ENCODE results near the gene STK17B. TPM values are rescaled to one million over a fixed set of nuclear protein-coding genes. Genes with fewer than 3 reads are reported as not detected.

The STK17B gene
- total and polyA plus RNA-seq, 9 of the 15 experiments (the other 6 are each of a cell fraction or from before 2014, with no cell fraction given): 2.3 to 17.7 (median 8.5) TPM

GRCh38 chr2:196177124-196177523 lies 5.7 kb upstream of the STK17B start (continued):
- TF ChIP-seq ZBTB11 (CRISPR knock-in tag; IDR thresholded peaks at IDR 0.05): peak in 1 of 3 experiments; percentile 43; a peak in 1 of 6 replicates
- no peak for TF ChIP-seq ZBTB26 (CRISPR knock-in tag; IDR thresholded peaks at IDR 0.05)
- peak; percentile 72 for TF ChIP-seq FOSL1 (tag; conservative IDR thresholded peaks at IDR 0.05)
- no peak for TF ChIP-seq RFX1 (IDR thresholded peaks at IDR 0.05)
- peak; percentile 89 for TF ChIP-seq NFIC (IDR thresholded peaks at IDR 0.05)
- TF ChIP-seq ZNF449 (CRISPR knock-in tag; IDR thresholded peaks at IDR 0.05): no peak
- no peak for TF ChIP-seq TAF15 (IDR thresholded peaks at IDR 0.05; ENCODE audit: low read depth, low read length)
- TF ChIP-seq CREB1 (IDR thresholded peaks at IDR 0.05): peak; percentile 55; the same call in 1 of the 2 replicates
- no peak for TF ChIP-seq CREB1 (CRISPR knock-in tag; IDR thresholded peaks at IDR 0.05)
- no peak for TF ChIP-seq RFX7 (CRISPR knock-in tag; IDR thresholded peaks at IDR 0.05)
- TF ChIP-seq MECOM (CRISPR knock-in tag; IDR thresholded peaks at IDR 0.05): peak; percentile 45; the same call in 1 of the 2 replicates
- TF ChIP-seq SLC30A9 (CRISPR knock-in tag; IDR thresholded peaks at IDR 0.05): no peak
- TF ChIP-seq HSF4 (CRISPR knock-in tag; IDR thresholded peaks at IDR 0.05; ENCODE audit: borderline replicate concordance): no peak
- no peak for TF ChIP-seq MTF1 (CRISPR knock-in tag; IDR thresholded peaks at IDR 0.05; ENCODE audit: borderline replicate concordance)
- no peak for TF ChIP-seq SMC3 (conservative IDR thresholded peaks at IDR 0.05; ENCODE audit: insufficient read depth, low read depth, low read length)
- no peak for TF ChIP-seq ZNF24 (IDR thresholded peaks at IDR 0.05)
- TF ChIP-seq BCLAF1 (IDR thresholded peaks at IDR 0.05; ENCODE audit: borderline replicate concordance in 1 of 2, control insufficient read depth in 1 of 2, low read depth in 2 of 2, low read length in 1 of 2): no peak
- no peak for TF ChIP-seq TEAD1 (CRISPR knock-in tag; IDR thresholded peaks at IDR 0.05)
- no peak for TF ChIP-seq POU5F1 (IDR thresholded peaks at IDR 0.05; ENCODE audit: borderline replicate concordance, low read depth, low read length, partially characterized antibody)
- no peak for TF ChIP-seq BACH1 (tag; IDR thresholded peaks at IDR 0.05)
